HG03045 (cell line): ENCODE results near the gene DVL1.
A peak's percentile ranks its signal among the peaks of the same experiment; 100 is the strongest.

Experiments
- ATAC-seq: cut with Tn5 transposase; IDR thresholded peaks from one replicate; pipeline ENCODE4 v1.9.1; 2021; ENCODE audit warnings: mild to moderate bottlenecking, moderate library complexity; ENCODE audit not compliant: unreplicated experiment

Gene DVL1

DNA sequence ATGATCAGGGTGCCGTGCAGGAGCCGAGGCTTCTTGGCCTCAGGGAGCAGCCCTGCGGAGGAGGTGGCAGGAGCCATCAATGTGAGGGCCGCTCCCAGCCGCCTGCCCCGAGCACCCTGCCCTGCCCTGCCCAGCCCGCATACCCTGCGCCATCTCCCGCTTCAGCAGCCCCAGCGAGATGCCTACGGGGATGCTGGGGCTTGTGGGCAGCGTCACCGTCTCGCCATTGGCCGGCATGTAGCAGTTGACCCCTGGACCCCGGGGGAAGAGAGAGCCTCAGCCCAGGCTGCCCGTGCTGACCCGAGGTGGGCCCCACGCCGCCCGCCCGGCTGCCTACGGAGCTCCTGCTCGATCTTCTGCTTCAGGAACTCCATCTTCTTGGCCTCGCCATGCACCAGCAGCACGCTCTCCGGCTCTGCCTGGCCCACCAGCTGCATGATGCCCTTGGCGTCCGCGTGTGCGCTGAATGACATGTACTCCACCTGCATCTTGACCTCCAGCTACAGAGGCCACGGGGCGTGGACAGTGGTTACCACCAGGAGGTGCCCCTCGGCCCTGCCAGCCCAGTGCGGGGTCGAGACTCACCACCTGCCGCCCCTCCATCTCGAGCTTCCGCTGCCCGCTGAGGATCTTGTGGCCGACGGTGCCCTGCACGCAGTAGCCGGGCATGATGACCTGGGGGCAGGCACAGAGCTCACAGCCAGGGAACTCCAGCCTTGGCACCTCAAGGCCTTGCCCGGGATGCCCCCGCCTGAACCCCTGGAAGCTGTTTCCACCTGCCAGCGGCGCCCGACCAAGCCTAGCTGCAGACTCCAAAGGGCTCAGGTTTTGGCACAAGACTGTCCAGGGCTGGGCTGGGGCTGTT, 36.5 kb downstream of the DVL1 start:
- no peak for ATAC-seq

DNA sequence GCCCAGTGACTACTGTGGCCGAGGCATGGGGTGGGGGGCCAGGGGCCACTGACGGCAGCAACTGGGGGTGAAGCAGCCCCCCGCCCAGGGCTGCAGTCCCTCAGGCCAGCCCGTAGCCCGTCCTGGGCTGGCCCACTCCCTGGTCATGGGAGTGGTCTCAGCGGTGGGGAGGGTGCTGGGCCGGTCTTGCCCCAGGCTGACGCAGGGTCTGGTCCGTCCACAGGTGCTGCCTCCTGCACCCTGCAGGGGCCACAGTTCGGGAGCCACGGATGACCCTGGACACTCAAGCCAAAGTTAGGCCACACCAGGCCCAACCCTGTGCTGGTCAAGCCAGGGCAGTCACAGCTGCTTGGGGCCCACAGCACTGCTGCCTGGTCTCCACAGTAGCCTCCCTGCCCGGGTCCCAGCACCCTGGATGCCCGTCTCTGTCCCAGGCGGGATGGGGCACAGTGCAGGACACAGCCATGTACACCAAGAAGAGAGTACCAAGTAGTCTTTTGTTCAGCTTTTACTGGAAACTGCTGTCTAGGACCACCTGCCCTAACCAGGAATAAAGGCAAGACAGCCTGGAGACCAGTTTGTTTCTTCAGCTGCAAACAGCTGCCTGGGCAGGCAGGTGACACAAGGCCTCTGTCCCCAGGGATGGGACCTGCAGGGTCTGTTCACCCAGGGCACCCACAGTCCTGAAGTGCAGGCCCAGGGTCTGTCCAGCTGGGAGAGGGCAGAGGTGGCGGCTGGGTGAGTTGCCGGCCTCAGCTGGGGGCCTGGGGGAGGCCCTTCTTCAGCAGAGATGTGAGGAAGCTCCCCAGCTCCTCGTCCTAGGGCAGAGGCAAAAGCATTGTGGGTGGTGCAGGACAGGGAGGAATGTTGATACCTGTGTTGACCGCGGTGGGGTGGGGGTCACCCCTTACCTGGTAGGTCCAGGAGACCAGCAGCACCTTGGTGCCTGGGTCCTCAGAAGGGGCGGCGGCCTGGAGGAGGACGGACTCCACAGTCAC, 37.8 kb downstream of the DVL1 start:
- ATAC-seq = no peak

DNA sequence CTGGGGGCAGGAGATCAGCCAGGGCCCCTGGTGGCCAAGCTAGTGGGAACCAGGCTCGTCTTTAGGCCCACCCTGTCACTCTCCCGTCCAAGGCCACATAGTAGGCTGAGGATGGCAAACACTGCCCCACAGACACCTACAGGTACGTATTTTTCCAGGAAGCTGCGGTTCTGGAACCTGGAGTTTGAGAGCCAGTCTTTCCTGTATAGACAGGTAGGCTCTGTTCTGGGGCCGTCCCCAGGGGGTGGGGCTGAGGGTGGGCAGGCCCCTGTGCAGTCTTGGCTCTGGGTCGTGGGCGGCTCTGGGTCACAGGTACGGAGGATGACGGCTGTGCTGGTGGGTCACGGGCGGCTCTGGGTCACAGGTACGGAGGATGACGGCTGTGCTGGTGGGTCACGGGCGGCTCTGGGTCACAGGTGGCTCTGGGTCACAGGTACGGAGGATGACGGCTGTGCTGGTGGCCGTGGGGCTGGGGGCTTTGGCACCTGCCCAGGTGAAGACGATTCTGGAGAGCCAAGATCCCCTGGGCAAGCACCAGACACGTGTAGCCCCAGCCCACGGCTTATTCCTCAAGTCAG, 38.7 kb downstream of the DVL1 start:
- no peak for ATAC-seq

DNA sequence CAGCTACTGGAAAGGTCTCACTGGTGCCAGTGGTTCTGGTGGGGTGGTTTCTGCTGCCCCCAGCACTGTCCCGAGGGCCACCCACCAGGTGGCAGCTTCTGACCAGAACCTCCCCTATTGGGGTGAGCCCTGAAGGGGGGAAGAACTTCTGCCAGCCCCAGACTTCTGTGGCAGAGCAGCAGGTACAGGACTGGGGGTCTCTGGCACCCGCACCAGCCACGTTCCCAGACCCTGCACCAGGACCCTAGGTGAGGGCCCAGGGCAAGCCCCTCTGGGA, 39.2 kb downstream of the DVL1 start:
- ATAC-seq = no peak

DNA sequence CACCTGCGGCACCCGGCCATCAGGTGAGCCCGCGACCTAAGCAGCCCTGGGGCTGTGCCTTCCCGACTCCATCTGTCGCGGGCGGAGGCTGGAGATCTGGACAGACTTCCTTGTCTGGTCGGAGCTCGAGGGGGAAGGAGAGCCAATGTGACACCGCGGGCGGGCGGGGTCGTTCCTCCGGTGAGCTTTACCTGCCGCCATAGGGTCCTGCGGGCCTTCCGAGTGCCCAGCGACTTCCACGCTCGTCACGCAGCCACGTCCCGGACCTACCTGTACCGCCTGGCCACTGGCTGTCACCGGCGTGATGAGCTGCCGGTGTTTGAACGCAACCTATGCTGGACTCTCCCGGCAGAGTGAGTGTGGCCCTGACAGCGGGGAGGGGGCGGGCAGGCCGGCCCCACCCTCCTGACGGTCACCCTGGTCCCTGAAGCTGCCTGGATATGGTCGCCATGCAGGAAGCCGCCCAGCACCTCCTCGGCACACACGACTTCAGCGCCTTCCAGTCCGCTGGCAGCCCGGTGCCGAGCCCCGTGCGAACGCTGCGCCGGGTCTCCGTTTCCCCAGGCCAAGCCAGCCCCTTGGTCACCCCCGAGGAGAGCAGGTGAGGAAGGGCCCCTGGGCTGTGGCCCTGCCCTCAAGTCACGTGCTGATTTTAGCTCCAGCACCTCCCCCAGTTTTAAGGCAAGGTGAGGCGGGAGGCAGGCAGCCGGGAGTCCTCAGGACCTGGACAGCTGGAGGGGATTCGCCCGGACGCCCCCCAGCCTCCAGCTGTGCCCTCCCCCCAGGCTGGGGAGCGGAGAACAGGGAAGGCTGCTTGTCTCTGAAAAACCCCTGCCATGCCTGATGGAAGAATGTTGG, 39.7 kb downstream of the DVL1 start:
- ATAC-seq = no peak

DNA sequence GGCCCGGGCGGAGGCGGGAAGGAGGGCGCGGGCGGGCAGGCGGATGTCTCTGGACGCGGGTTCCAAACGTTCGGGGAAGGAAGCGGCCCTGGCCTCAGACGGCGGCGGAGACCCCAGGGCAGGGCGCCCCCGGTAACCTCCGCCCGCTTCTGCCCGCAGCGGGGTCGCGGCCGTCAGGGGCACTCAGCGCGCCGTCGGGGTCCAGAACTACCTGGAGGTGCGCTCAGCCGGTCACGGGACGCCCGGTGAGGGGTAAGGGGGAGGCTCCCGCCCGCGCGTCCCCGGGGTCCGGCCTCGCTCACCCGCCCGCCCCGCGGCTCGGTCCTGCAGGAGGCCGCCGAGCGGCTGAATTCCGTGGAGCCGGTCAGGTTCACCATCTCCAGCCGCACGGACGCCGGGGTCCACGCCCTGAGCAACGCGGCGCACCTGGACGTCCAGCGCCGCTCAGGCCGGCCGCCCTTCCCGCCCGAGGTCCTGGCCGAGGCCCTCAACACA, 40.4 kb downstream of the DVL1 start:
- no peak for ATAC-seq

- peak; percentile 47 for ATAC-seq
Observed at GRCh38 chr1:1307923-1308755, 41.1 kb downstream of the DVL1 start, which contains the start of the genes ACAP3 and PUSL1. Gene ACAP3 (minus strand): TSS chr1:1307930. CDS start chr1:1307815, 115 bp downstream. Gene PUSL1 (plus strand): TSS chr1:1308597. CDS start chr1:1308644, 47 bp downstream.

GRCh38 chr1:1307261-1307922, 41.8 kb downstream of the DVL1 start:
- ATAC-seq = peak; percentile 5

GRCh38 chr1:1306661-1307260, 42.5 kb downstream of the DVL1 start:
- ATAC-seq = no peak

GRCh38 chr1:1306070-1306660, 43.1 kb downstream of the DVL1 start:
- no peak for ATAC-seq

DNA sequence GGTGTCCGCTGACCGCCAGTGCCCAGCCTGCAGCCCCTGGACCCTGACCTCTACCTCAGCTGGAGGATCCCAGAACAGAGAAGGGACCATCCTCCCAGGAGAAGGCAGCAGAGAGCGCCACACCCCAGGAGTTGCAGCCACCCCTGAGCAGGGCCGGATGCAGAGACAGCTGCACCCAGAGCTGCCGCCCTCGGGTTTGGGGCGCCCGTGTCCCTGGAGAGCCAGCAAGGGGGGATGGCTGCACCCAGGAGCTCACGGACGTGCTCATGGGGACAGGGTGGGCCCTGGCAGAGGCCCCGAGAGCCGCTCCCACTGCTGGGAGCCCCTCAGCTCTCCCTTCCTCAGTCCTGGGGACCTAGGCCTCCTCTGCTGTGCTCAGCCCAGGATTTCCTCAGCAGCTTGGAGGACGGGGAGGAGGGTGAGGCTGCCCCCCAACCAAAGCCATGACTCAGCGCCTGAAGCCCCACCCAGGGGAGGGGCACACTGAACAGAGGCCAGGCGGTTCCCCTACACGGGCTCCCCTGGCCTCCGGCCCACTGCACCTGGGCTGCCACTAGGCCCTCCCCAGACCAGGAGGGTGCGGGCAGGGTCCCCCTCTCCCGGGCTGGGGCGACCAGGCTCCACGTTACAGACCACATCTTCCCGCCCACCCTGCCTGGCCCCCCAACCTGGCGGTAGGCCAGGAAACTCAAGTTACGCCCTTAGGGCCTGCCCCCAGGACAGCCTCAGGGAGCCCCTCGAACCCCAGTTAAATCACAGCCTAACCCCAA, 43.7 kb downstream of the DVL1 start:
- ATAC-seq = no peak

DNA sequence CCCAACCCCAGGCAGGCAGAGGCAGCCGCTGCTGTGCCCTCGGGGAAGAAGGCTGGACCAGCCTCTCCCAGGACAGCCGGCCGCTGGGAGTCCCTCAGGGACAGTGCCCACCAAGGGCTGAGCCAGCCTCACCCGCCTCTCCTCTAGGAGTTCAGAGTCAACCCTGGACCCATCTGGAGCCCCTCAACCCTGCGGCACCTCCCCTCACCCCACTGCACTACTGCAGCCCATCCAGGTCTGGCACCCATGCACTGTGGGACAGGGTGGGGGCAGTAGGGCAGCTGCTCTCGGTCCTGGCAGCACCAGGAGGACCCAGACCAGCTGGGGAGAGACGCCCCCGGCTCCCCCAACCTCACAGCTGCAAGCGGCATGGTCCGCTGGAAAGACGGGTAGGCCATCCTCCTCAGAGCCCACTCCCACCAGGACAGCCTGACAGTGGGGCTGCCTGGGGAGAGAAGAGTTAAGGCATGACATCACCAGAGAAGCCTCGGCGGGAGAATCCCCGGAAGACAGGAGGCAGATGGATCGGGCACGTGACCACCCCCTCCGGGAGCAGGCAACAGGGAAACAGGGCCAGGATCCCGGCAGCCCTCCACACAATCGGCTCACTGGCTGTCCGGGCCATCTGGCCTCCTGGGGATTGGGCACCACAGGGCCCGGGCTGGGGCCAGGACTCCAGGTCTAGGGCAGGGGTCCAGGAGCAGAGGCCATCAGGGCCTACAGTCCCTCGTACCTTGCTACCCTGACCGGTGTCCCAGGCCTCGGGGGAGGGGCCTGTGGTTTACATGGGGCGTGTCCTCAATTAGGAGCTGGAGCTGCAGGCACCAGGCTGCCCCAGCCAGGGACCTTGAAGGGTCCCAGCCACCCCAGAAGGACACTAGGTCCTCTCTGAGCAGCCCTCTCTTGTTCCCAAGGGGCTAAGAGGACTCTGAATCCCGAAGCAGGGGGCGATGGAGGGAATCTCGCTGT, 44.6 kb downstream of the DVL1 start:
- no peak for ATAC-seq

GRCh38 chr1:1303736-1304135, 45.5 kb downstream of the DVL1 start:
- no peak for ATAC-seq

DNA sequence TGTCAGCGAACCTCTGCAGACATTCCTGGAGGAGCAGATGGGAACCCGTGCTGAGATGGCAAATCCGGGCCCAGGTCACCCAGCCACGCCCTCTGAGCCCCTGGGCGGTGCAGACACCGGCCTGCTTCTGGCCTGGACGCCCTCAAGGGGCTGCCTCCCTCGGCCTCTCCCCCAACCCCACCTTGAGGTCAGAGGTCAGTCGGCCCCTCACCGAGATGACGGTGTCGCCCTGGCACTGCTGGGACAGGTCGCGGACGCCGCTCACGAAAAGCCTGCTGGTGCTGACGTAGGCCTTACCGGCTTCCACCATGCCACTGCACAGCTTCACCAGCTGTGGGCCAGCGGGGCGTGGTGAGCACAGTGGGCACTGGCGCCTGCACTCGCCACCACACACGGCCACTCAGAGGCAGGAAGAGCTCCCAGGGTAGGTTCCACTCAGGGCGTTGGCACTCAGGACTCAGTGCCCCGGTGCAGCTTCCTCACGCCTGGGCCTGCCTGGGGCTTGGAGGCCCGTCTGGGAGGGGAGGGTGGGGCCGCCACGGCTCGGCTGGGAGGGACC, 46.2 kb downstream of the DVL1 start:
- ATAC-seq = no peak

DNA sequence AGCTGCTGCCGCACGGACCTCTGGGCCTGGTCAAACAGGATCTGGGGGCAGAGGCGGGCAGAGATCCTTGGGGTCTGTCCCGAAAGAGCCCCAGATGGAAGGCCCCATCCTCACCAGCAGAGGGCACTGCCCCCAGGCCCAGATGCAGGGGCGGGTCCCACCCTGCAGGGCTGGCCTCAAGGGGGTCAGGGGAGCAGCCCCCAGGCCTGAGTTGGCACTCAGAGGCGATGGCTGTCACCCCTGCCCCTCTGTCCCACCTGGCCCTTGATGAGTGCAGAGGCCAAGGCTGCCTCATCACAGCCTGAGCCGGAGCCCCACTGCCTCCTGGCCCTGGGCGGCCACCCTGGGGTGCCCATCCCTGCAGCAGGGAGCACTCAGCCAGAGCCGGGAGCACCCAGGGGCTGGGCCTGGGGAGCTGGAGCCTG, 47.2 kb downstream of the DVL1 start:
- no peak for ATAC-seq

- no peak for ATAC-seq
Observed at GRCh38 chr1:1300352-1300739, 48.9 kb downstream of the DVL1 start.
